Spleen (tissue), 7 donors: ENCODE results near the gene VSTM4.

Source experiments
- POLR2A ChIP-seq, 3 donors: fragments of 450-650 bp; IDR thresholded peaks; one replicate each; pipeline ENCODE4 v1.5.1; 2017; ENCODE audit warnings: antibody characterized with exemption in 3 of 3, mild to moderate bottlenecking in 1 of 3
- POLR2AphosphoS5 ChIP-seq, 3 donors: sonication (generic); formaldehyde crosslinking; IDR thresholded peaks; one replicate each; pipeline ENCODE4 v1.5.1; 2017; ENCODE audit warnings: antibody characterized with exemption in 3 of 3
- TF ChIP-seq, protein P1 (sequence below), 11 experiments: fragments of 200-600 bp in 7 of 11; fragments of 450-650 bp in 4 of 11; sonication (generic) in 4 of 11; IDR thresholded peaks in 8 of 11; conservative IDR thresholded peaks in 3 of 11; 1 replicate in 7 of 11; 2 replicates in 4 of 11; pipeline versions ENCODE4 v1.4.0 to v1.8.0; 2016 to 2021; ENCODE audit warnings: antibody characterized with exemption in 11 of 11, inconsistent platforms in 4 of 11, mild to moderate bottlenecking in 1 of 11
- donor health status: DM: no; HTN: no; CAD: no; lungs with moderate emphysema.
- donor health status: DM: no; HTN: no; CAD: no.
- donor health status: DM: no; HTN: no; CAD: no.

DNA sequence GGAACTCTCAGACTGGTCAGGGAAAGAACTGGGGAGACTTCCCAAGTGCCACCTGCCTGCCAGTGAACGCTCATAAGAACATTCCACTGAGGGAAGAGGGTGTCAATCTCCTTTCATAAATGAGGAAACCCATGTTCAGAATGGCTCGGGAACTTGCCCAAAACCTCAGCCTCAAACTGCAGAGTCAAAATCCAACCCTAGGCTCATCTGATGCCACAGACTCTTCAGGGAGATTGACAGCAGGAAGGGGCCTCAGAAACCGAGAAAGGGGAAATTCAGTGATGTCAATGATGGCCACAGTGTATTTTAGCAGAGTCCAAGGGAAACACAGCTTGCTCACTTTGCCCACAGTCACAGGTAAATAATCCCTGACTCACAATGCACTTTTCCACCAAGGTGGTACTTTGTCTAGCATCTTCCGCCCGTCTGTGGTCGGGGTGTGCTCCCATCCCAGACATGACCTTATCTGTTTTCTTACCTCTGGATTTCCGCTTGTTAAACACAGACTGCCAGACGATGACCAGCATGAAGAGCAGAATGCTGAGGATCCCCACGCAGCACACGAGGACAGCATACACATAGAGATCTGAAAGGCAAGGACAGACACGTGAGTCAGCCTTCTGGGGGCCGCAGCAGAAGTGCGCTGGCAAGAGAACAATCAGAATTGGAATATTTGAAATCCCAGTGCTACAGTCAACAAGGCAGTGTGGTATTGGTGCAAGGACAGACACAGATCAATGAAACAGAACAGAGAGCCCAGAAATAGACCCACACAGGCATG, 38.4 kb downstream of the VSTM4 start:
- TF ChIP-seq, protein P1, sequence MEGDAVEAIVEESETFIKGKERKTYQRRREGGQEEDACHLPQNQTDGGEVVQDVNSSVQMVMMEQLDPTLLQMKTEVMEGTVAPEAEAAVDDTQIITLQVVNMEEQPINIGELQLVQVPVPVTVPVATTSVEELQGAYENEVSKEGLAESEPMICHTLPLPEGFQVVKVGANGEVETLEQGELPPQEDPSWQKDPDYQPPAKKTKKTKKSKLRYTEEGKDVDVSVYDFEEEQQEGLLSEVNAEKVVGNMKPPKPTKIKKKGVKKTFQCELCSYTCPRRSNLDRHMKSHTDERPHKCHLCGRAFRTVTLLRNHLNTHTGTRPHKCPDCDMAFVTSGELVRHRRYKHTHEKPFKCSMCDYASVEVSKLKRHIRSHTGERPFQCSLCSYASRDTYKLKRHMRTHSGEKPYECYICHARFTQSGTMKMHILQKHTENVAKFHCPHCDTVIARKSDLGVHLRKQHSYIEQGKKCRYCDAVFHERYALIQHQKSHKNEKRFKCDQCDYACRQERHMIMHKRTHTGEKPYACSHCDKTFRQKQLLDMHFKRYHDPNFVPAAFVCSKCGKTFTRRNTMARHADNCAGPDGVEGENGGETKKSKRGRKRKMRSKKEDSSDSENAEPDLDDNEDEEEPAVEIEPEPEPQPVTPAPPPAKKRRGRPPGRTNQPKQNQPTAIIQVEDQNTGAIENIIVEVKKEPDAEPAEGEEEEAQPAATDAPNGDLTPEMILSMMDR (IDR thresholded peaks at IDR 0.05 in 8 of 11, conservative IDR thresholded peaks at IDR 0.05 in 3 of 11) = no peak
- no peak for TF ChIP-seq POLR2AphosphoS5 (IDR thresholded peaks at IDR 0.05)
- TF ChIP-seq POLR2A (IDR thresholded peaks at IDR 0.05) = no peak
